ENCODE results near the gene TMC6.

TMC6 gene

DNA sequence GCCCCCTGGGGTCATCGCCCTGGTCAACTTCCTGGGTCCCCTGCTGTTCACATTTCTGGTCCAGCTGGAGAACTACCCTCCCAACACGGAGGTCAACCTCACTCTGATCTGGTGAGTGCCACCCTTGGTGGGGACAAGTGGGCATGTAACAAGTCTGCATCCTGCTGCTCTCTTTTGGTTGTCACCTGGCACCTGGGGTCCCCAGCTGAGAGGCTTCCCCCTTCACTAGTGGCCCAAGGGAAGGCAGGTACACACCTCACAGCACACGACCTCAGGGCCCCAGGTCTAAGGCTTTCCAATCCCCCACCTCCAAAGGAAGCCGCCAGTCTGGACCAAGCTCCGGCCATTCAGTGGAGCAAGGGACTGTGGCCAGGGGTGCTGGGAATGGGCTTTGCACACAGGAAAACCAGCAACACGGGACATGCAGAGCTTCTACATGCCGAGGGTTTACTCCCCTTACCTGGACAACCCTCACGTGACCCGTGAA lies 6.4 kb upstream of the TMC6 start:
- no peak for DNase-seq

DNA sequence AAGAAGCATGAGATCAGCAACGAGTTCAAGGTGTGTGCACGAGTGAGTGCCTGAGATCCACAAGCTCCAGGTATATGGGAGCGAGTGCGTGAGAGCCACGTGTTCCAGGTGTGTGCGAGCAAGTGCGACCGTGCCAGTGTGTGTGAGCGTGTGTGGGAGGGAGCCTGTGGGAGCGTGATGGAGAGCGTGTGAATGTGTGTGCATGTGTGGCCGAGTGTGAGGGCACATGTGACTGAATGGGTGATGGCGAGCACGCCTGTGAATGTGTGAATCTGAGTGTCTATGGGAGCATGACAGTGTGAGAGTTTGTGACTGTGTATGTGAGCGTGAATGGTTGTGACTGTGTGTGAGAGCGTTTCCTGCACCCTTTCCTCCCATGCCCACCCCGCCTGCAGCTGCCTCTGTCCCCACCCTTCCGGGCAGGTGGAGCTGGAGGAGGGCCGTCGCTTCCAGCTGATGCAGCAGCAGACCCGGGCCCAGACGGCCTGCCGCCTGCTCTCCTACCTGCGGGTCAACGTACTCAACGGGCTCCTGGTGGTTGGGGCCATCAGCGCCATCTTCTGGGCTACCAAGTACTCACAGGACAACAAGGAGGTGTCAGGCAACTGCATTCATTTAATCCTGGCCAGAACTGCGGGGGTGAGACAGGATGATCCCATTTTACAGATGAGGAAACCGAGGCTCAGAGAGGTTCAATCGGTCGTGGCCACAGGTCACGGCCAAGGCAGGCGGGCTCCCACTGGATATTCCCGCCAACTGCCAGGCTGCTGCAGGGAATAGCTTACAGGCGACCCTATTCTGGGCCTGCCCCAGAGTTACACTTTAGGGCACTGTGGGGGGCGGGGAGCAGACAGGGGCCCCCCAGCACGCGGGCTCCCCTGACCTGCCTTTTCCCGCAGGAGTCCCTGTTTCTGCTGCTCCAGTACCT lies 5.7 kb upstream of the TMC6 start:
- DNase-seq = peak; percentile 88

DNA sequence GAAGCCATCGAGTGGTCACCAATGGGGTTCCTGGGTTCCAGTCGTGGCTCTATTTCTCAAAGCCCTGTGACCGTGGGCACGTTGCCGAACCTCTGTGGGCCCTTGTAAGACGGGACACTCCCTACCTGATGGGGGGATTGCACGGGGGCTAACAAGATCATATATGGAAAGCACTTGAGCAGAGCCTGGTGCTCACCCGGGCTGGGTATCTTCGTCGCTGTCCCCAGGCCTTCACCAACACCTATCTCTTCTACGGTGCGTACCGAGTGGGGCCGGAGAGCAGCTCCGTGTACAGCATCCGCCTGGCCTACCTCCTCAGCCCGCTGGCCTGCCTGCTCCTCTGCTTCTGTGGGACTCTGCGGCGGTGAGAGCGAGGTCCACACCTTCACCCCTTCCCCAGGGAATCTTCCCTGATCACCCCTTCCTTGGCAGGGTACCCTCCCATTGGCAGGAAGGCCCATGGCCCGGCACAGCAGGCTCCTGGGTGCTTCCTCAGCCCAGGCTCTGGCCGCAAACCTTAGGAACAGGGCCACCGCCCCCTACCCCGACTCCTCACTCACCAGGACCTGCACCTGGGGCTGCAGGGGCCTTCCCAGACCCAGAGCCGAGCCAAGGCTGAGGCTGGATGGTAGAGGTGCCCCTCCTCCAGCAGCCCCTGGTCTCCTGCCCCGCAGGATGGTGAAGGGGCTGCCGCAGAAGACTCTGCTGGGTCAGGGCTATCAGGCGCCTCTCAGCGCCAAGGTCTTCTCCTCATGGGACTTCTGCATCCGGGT lies 4.8 kb upstream of the TMC6 start:
- DNase-seq = no peak

DNA sequence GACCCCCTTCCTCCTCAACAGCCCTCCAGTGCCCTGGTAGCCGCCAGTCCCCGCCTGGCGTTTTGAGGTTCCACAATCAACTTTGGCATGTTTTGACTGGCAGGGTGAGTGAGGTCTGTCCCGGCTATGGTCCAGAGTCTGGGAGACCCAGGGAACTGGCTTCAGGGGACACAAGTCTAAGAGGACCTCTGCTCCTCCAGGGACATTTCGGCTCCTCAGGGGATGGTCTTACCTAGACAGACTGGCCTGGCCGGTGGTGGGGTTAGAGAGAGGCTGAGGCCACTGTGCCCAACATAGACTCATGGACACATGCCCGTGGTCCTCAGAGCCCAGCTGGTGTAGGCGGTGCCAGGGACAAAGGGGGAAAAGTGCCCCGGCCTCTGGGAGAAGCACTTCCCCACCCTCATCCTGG lies 4.2 kb upstream of the TMC6 start:
- no peak for DNase-seq

DNA sequence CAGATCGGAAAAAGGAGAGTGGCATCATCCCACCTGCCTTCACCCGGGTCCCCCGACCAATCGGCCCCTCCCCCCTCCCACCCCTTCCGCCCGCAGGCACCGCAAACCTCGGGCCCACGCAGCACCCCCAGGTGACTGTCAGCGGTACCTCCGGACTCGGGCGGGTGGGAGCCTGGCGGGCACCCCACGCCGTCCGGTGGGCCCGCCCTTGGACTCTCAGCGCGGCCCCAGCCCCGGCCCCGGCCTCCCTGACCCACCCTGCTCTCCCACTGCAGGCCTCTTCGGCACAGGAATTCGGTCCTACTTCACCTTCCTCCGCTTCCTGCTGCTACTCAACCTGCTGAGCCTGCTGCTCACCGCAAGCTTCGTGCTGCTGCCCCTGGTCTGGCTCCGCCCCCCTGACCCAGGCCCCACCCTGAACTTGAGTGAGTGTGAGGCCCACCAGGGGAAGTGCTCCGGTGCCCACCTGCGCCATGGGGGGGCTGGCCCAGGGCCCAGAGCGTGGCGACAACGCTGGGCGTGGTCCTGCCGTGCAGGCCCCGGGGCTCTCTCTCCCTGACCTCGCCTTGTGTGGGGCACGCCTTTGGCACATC lies 3.6 kb upstream of the TMC6 start:
- DNase-seq = peak; percentile 72

GRCh38 chr17:78131172-78132083 lies 2.9 kb upstream of the TMC6 start:
- peak; percentile 68 for DNase-seq

- peak; percentile 89 for DNase-seq
Observed at GRCh38 chr17:78130437-78131101, 2.0 kb upstream of the TMC6 start, which contains the start of gene TMC8. Gene TMC8, plus strand, starts transcription at chr17:78130771. Its CDS starts 818 bp downstream, at chr17:78131589.

DNA sequence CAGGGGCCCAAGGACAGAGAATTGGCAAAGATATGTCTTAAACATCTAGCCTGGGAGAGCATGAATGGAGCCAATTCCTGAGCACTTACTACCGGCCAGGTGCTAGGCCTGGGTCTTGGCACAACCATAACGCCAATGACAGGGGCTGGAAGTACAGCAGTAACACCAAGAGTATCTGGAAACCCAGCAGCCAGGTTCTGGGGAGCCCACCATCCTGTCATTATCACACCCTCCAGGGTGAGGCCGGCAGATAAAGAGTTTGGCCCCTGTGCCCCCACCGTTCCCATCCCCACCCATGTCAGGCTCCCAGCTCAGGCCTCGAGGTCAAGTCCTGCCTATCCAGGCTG lies 1.5 kb upstream of the TMC6 start:
- DNase-seq = peak; percentile 92

DNA sequence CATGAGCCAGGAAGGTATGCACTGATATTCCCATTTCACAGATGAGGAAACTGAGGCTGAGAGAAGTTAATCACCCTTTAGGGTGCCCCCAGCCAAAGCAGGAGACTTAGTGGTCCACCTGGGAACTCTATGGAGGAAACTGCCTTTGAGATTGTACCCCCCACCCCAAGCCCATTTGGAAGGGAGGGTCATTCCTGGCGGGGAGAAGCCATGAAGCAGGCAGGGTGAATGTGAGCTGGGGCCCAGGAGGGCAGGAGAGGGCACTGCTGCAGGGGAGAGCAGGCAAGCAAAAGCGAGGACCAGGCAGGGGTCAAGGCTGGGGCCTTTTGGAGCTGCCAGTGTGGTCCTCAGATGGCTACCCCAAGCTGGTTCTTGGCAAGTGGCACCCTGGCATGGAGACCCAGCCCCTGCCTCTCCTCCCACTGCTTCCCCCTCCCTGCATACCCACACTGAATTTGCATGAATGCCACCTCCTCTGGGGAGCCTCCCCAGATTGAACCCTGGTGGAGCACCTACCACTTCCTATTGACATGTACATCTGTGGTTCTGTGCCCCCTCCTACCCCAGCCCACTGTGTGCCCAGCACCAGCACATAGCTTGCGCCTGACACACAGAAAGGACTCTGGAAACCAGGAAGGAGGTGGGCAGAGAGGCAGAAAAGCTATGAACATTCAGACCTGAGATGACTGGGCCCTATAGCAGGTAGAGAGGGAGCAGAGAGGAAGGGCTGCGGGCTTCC lies 965 bp upstream of the TMC6 start:
- no peak for DNase-seq

- peak; percentile 55 for DNase-seq
Observed at GRCh38 chr17:78127888-78128550, 536 bp downstream of the TMC6 start.

GRCh38 chr17:78127239-78127887 lies 1.2 kb downstream of the TMC6 start:
- DNase-seq = peak; percentile 85

- no peak for DNase-seq
Observed at GRCh38 chr17:78126895-78127238, 1.7 kb downstream of the TMC6 start.

DNA sequence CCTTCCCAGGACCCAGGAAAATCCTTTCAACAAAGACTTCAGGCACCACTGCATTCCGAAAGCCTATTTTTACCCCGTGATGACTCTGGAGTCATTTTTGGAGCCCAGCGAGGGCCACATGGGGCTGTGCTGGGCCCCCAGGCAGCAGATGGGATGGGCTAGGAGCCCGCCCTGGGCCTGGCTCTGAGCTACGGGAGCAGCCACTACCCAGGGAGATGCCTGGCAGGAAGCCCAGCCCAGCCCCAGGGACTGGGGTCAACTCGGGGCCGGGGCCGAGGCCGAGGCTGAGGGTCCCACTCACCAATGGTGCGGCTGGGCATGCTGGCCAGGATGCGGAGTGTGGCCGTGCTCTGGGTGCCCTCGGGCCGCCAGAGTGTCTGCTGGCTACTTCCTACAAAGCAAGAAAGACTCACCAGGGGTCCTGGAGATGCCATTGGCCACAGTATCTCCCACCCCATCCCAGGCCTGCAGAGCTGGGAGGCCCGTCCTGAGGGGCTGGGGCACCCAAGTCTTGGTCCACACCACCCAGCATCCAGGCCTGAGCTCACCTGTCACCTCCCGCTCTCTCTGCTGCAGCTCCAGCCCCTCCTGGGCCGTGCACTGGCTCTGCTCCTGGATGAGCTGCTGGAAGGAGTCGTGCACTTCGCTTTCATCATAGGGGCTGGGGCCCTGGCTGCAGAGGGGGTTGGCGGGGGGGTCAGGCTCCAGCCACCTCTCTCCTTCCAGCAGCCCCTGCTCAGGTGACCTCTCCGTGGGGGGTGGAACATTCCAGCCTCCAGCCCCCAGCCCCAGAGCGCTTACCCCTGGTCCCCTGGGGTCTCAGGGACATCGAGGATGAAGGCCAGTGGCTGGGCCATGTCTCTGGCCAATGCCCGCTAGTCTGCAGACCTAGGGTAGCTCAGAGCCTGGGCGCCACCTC lies 2.3 kb downstream of the TMC6 start:
- no peak for DNase-seq

DNA sequence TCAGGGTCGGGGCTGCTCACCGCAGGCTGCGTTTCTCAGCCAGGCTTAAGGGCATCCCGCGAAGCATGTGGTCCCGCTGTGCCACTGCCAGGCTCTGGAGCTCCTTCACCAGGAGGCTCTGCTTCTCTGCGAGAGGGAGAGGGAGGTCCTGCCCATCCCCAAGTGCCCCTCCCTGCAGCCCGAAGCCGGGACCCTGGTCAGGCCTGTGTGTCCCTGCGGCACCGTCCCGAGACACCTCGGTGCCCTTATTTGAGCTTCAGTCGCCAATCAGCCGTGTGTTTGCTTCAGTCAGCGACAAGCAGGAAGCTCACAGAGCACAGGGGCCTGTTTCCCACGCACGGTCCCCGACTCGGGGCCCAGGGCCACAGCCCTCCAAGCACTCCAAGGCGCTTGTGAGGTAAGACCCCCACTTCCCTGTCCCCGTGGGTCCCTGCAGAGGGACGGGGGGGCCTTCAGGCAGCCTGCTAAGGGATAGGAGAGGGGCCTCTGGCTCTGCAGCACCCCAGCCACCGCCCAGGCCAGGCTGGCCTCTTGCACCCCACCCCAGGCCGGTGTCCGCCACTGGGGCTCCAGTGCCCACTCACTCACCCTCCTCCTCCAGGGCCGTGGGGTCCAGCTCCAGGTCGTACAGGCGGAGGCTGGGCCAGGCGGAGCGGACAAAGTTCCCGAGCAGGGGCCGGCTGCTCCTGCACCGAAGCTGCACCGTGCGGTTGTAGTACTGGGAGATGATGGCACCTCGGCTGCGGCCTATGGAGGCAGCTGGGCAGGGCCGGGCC lies 3.2 kb downstream of the TMC6 start:
- peak; percentile 46 for DNase-seq

DNA sequence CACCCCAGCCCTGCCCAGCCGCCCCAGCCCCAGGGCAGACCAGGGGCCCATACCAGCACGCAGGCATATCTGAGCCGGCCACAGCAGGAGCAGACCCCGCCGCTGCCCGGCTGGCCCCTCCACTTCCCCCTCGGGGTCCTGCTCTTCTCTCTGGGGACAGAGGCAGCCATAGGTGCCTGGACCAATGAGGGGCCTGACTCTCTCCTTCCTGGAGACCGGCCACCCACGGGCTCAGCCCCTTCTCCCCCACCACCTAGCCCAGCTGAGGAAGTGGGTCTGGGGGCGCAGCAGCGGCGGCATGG lies 3.8 kb downstream of the TMC6 start:
- DNase-seq = no peak

GRCh38 chr17:78124081-78124835 lies 4.3 kb downstream of the TMC6 start:
- DNase-seq = peak; percentile 86

DNA sequence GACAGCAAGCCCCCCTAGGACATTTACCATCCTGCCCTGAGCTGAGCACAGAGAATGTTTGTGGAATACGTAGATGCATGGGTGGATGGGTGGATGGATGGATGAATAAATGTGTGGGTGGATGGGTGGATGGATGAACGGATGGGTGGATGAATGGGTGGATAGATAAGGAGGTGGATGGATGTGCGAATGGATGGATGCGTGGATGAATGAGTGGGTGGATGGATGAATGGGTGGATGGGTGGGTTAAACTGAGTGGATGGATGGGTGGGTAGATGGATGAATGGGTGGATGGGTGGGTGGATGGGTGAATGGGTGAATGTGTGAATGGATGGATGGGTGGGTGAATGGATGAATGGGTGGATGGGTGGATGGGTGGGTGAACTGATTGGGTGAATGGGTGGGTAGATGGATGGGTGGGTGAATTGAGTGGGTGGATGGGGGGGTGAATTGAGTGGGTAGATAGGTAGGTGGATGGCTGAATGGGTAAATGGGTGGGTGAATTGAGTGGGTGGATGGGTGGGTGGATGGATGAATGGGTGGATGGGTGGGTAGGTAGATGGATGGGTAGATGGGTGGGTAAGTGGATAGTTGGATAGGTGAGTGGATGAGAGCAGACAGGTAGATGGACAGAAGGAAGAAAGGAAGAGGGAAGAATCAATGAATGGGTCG lies 5.2 kb downstream of the TMC6 start:
- DNase-seq = no peak

Data from hematopoietic multipotent progenitor cell treated with erythropoietin and hydrocortisone succinate and interleukin-3 and kit ligand, for 6 days (in vitro differentiated cells).